GM23338 (cell line): Measurements from ENCODE around the gene MATK. TPM values are rescaled to one million over a fixed set of nuclear protein-coding genes. Genes with fewer than 3 reads are reported as not detected.
"Not testable (repeated sequence)": the region's sequence is repeated elsewhere in the genome, so short reads cannot be mapped to it uniquely, and the experiment has no call there.

Experiments
- ATAC-seq: fragments of 200-7000 bp; cut with Tn5 transposase; 3 replicates; pipeline ENCODE4 v1.9.1; 2020
- DNase-seq: peaks from one replicate; pipeline ENCODE4 v3.0.0-alpha.2; 2015; ENCODE audit warnings: low spot score
- H2AFZ ChIP-seq: fragments of 200-600 bp; sonication (generic); 2 replicates; pipeline ENCODE4 v1.8.0; 2016; ENCODE audit warnings: antibody characterized with exemption, mild to moderate bottlenecking, moderate library complexity
- H3F3A ChIP-seq: fragments of 200-600 bp; sonication (generic); replicated peaks from 2 replicates; pipeline ENCODE4 v1.8.0; 2017; ENCODE audit warnings: antibody characterized with exemption, mixed run types, low read depth
- H3K27ac ChIP-seq: fragments of 200-600 bp; sonication (generic); 2 replicates; pipeline ENCODE4 v1.6.1; 2016; ENCODE audit warnings: low read depth
- H3K27me3 ChIP-seq: fragments of 200-600 bp; sonication (generic); 2 replicates; pipeline ENCODE4 v1.8.0; 2016; ENCODE audit warnings: mild to moderate bottlenecking, mixed run types, moderate library complexity; ENCODE audit not compliant: insufficient read depth
- H3K36me3 ChIP-seq: fragments of 200-600 bp; sonication (generic); 2 replicates; pipeline ENCODE4 v1.8.0; 2016; ENCODE audit warnings: mild to moderate bottlenecking; ENCODE audit not compliant: insufficient read depth
- H3K4me1 ChIP-seq: fragments of 200-600 bp; sonication (generic); 2 replicates; pipeline ENCODE4 v1.8.0; 2016; ENCODE audit warnings: mild to moderate bottlenecking, moderate library complexity; ENCODE audit not compliant: insufficient read depth
- H3K4me2 ChIP-seq: fragments of 200-600 bp; sonication (generic); 2 replicates; pipeline ENCODE4 v1.7.1; 2017; ENCODE audit warnings: mixed run types
- H3K4me3 ChIP-seq: fragments of 200-600 bp; sonication (generic); 2 replicates; pipeline ENCODE4 v1.6.1; 2016; ENCODE audit warnings: mixed run types
- H3K79me2 ChIP-seq: fragments of 200-600 bp; sonication (generic); replicated peaks from 2 replicates; pipeline ENCODE4 v1.8.0; 2017; ENCODE audit warnings: mild to moderate bottlenecking; ENCODE audit not compliant: insufficient read depth
- H3K9me2 ChIP-seq: fragments of 200-600 bp; sonication (generic); 2 replicates; pipeline ENCODE4 v1.8.0; 2017; ENCODE audit not compliant: insufficient read depth
- H4K20me1 ChIP-seq: fragments of 200-600 bp; sonication (generic); replicated peaks from 2 replicates; pipeline ENCODE4 v1.8.0; 2017; ENCODE audit warnings: mild to moderate bottlenecking; ENCODE audit not compliant: insufficient read depth
- H3K27ac Mint-ChIP-seq: 2 replicates; pipeline ENCODE4 v1.8.0; 2020; ENCODE audit warnings: inconsistent platforms, mild to moderate bottlenecking, moderate library complexity, mixed read lengths
- H3K27me3 Mint-ChIP-seq: 3 replicates; pipeline ENCODE4 v1.8.0; 2022; ENCODE audit warnings: low read depth, mild to moderate bottlenecking, moderate library complexity, mixed read lengths, inconsistent platforms; ENCODE audit not compliant: insufficient read depth, poor library complexity
- H3K36me3 Mint-ChIP-seq: 3 replicates; pipeline ENCODE4 v1.8.0; 2021; ENCODE audit warnings: low read depth, mild to moderate bottlenecking, inconsistent platforms, moderate library complexity, mixed read lengths
- H3K4me1 Mint-ChIP-seq: 3 replicates; pipeline ENCODE4 v1.8.0; 2020; ENCODE audit warnings: mild to moderate bottlenecking, inconsistent platforms, mixed read lengths
- H3K4me3 Mint-ChIP-seq: 3 replicates; pipeline ENCODE4 v1.8.0; 2021; ENCODE audit warnings: moderate library complexity, mild to moderate bottlenecking, inconsistent platforms, mixed read lengths
- H3K9me3 Mint-ChIP-seq: 3 replicates; pipeline ENCODE4 v1.8.0; 2020; ENCODE audit warnings: moderate library complexity, mild to moderate bottlenecking, inconsistent platforms, mixed read lengths
- CREB1 ChIP-seq: fragments of 250-450 bp; sonication (Bioruptor Pico); IDR thresholded peaks from 2 replicates; pipeline ENCODE4 v1.5.0; 2020; ENCODE audit warnings: low read depth, mild to moderate bottlenecking, moderate library complexity
- EZH2 ChIP-seq: fragments of 200-600 bp; sonication (generic); IDR thresholded peaks from one replicate; pipeline ENCODE4 v1.8.0; 2017; ENCODE audit warnings: antibody characterized with exemption, mild to moderate bottlenecking, low read depth; ENCODE audit not compliant: unreplicated experiment
- EZH2phosphoT487 ChIP-seq: fragments of 200-600 bp; sonication (generic); IDR thresholded peaks from one replicate; pipeline ENCODE4 v1.8.1; 2018; ENCODE audit warnings: antibody characterized with exemption; ENCODE audit not compliant: unreplicated experiment
- NANOG ChIP-seq: IDR thresholded peaks from 2 replicates; pipeline ENCODE4 v1.6.1; 2016; ENCODE audit warnings: antibody characterized with exemption, borderline replicate concordance
- POLR2AphosphoS5 ChIP-seq: IDR thresholded peaks from 2 replicates; pipeline ENCODE4 v1.6.1; 2016; ENCODE audit warnings: antibody characterized with exemption, low read depth
- ZNF114 ChIP-seq: fragments of 250-450 bp; sonication (Bioruptor Pico); IDR thresholded peaks from 2 replicates; pipeline ENCODE4 v1.5.0; 2020; ENCODE audit warnings: mild to moderate bottlenecking, moderate library complexity
- ZNF331 ChIP-seq: fragments of 250-450 bp; sonication (Bioruptor Pico); IDR thresholded peaks from 2 replicates; pipeline ENCODE4 v1.5.0; 2020; ENCODE audit warnings: low read depth, mild to moderate bottlenecking, moderate library complexity
- polyA plus RNA-seq: library from polyadenylated mRNA; unstranded; fragments of >200 nt; fragmentation: Nextera tagmentation; extraction: Ambion mirVana; gene quantifications from 2 replicates; pipeline ENCODE4 v1.2.1, GENCODE V29; 2016
- total RNA-seq: library from RNA; depleted of rRNA; stranded (reverse); fragments of >200 nt; shearing (Covaris generic); gene quantifications from 2 replicates; pipeline ENCODE4 v1.2.3, GENCODE V29; 2014
- TF ChIP-seq, protein P1 (sequence below): fragments of 250-450 bp; sonication (Bioruptor Pico); IDR thresholded peaks from 2 replicates; pipeline ENCODE4 v1.5.0; 2020; ENCODE audit warnings: mild to moderate bottlenecking, moderate library complexity
- TF ChIP-seq, protein P2 (sequence below), 2 experiments: fragments of 200-600 bp in 1 of 2; sonication (generic) in 1 of 2; conservative IDR thresholded peaks; 2 replicates each; pipeline versions ENCODE4 v1.5.1 to v1.6.1; 2016 to 2017; ENCODE audit warnings: antibody characterized with exemption in 2 of 2, low read depth in 2 of 2, mild to moderate bottlenecking in 2 of 2, moderate library complexity in 1 of 2

Gene MATK
- total and polyA plus RNA-seq, 2 experiments from 2014 or later = 13.4 to 21.4 TPM

DNA sequence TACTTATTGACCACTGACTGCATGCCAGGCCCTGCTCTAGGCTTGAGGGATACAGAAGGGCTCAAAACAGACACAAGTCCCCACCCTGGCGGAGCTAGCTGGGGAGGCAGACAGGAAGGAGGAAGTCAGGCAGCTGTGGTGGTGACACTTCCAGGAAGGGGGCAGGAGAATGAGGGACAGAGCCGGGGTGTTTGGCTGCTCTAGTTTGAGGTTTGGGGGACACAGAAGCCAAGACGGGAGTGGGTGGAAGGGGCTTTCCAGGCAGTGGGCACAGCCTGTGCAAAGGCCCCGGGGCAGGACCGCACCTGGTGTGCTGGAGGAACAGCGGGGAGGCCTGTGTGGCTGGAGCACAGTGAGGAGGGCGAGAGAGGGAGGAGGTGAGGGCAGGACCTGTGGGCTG, 19.7 kb downstream of the MATK start:
- Histone ChIP-seq H2AFZ (no peak overlapping the region), H3K36me3 (no peaks in the 10 kb centered on the region), H3K9me2 (no peaks in the 10 kb centered on the region; the same call in 1 of the 2 replicates), H3K4me3 (no peak overlapping the region), H3F3A (0 out of 2 replicates have a peak, but pooled peaks cover 4% of the 10 kb centered on the region), H3K27ac (no peak overlapping the region), H4K20me1 (no peaks in the 10 kb centered on the region; the same call in 1 of the 2 replicates), H3K4me2 (no peak overlapping the region), H3K27me3 (no peaks in the 10 kb centered on the region), H3K4me1 (no peaks in the 10 kb centered on the region), H3K79me2 (peaks cover 7% of the 10 kb centered on the region; the same call in 1 of the 2 replicates)
- no peak for DNase-seq
- no peak for TF ChIP-seq ZNF331
- no peak for TF ChIP-seq POLR2AphosphoS5
- TF ChIP-seq, protein P1, sequence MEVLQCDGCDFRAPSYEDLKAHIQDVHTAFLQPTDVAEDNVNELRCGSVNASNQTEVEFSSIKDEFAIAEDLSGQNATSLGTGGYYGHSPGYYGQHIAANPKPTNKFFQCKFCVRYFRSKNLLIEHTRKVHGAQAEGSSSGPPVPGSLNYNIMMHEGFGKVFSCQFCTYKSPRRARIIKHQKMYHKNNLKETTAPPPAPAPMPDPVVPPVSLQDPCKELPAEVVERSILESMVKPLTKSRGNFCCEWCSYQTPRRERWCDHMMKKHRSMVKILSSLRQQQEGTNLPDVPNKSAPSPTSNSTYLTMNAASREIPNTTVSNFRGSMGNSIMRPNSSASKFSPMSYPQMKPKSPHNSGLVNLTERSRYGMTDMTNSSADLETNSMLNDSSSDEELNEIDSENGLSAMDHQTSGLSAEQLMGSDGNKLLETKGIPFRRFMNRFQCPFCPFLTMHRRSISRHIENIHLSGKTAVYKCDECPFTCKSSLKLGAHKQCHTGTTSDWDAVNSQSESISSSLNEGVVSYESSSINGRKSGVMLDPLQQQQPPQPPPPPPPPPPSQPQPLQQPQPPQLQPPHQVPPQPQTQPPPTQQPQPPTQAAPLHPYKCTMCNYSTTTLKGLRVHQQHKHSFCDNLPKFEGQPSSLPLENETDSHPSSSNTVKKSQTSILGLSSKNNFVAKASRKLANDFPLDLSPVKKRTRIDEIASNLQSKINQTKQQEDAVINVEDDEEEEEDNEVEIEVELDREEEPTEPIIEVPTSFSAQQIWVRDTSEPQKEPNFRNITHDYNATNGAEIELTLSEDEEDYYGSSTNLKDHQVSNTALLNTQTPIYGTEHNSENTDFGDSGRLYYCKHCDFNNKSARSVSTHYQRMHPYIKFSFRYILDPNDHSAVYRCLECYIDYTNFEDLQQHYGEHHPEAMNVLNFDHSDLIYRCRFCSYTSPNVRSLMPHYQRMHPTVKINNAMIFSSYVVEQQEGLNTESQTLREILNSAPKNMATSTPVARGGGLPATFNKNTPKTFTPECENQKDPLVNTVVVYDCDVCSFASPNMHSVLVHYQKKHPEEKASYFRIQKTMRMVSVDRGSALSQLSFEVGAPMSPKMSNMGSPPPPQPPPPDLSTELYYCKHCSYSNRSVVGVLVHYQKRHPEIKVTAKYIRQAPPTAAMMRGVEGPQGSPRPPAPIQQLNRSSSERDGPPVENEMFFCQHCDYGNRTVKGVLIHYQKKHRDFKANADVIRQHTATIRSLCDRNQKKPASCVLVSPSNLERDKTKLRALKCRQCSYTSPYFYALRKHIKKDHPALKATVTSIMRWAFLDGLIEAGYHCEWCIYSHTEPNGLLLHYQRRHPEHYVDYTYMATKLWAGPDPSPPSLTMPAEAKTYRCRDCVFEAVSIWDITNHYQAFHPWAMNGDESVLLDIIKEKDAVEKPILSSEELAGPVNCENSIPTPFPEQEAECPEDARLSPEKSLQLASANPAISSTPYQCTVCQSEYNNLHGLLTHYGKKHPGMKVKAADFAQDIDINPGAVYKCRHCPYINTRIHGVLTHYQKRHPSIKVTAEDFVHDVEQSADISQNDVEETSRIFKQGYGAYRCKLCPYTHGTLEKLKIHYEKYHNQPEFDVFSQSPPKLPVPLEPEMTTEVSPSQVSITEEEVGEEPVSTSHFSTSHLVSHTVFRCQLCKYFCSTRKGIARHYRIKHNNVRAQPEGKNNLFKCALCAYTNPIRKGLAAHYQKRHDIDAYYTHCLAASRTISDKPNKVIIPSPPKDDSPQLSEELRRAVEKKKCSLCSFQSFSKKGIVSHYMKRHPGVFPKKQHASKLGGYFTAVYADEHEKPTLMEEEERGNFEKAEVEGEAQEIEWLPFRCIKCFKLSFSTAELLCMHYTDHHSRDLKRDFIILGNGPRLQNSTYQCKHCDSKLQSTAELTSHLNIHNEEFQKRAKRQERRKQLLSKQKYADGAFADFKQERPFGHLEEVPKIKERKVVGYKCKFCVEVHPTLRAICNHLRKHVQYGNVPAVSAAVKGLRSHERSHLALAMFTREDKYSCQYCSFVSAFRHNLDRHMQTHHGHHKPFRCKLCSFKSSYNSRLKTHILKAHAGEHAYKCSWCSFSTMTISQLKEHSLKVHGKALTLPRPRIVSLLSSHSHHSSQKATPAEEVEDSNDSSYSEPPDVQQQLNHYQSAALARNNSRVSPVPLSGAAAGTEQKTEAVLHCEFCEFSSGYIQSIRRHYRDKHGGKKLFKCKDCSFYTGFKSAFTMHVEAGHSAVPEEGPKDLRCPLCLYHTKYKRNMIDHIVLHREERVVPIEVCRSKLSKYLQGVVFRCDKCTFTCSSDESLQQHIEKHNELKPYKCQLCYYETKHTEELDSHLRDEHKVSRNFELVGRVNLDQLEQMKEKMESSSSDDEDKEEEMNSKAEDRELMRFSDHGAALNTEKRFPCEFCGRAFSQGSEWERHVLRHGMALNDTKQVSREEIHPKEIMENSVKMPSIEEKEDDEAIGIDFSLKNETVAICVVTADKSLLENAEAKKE = no peak
- TF ChIP-seq, protein P2, sequence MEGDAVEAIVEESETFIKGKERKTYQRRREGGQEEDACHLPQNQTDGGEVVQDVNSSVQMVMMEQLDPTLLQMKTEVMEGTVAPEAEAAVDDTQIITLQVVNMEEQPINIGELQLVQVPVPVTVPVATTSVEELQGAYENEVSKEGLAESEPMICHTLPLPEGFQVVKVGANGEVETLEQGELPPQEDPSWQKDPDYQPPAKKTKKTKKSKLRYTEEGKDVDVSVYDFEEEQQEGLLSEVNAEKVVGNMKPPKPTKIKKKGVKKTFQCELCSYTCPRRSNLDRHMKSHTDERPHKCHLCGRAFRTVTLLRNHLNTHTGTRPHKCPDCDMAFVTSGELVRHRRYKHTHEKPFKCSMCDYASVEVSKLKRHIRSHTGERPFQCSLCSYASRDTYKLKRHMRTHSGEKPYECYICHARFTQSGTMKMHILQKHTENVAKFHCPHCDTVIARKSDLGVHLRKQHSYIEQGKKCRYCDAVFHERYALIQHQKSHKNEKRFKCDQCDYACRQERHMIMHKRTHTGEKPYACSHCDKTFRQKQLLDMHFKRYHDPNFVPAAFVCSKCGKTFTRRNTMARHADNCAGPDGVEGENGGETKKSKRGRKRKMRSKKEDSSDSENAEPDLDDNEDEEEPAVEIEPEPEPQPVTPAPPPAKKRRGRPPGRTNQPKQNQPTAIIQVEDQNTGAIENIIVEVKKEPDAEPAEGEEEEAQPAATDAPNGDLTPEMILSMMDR (conservative IDR thresholded peaks at IDR 0.05; ENCODE audit: low read depth in 2 of 2) = no peak
- no peak for TF ChIP-seq NANOG
- TF ChIP-seq ZNF114 = no peak
- no peak for TF ChIP-seq EZH2phosphoT487
- no peak for TF ChIP-seq EZH2
- TF ChIP-seq CREB1 (CRISPR knock-in tag) = no peak
- no peak for ATAC-seq
- Mint-ChIP-seq H3K27ac (no peak overlapping the region), H3K4me1 (peaks cover 10% of the 10 kb centered on the region), H3K4me3 (no peak overlapping the region), H3K36me3 (peaks cover 9% of the 10 kb centered on the region), H3K9me3 (no peaks in the 10 kb centered on the region; the same call in 1 of the 3 replicates), H3K27me3 (peaks cover 11% of the 10 kb centered on the region)

DNA sequence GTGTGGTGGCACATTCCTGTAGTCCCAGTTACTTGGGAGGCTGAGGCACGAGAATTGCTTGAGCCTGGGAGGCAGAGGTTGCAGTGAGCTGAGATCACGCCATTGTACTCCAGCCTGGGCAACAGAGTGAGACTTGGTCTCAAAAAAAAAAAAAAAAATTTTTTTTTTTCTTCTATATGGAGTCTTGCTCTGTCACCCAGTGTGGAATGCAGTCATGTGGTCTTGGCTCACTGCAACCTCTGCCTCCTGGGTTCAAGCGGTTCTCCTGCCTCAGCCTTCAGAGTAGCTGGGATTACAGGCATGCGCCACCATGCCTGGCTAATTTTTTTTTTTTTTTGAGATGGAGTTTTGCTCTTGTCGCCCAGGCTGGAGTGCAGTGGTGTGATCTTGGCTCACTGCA, 20.4 kb downstream of the MATK start:
- H3K27me3 ChIP-seq, H2AFZ ChIP-seq, H3K27ac Mint-ChIP-seq, H3K9me2 ChIP-seq, H3K4me1 ChIP-seq, H3K4me2 ChIP-seq, H3K27ac ChIP-seq, ATAC-seq, DNase-seq, H3K36me3 ChIP-seq, H3K9me3 Mint-ChIP-seq, H3F3A ChIP-seq, H3K4me3 ChIP-seq, H3K36me3 Mint-ChIP-seq, H4K20me1 ChIP-seq, H3K4me1 Mint-ChIP-seq, H3K4me3 Mint-ChIP-seq: not testable (repeated sequence)
- peaks cover 11% of the 10 kb centered on the region for H3K27me3 Mint-ChIP-seq
- peaks cover 13% of the 10 kb centered on the region for H3K79me2 ChIP-seq
